IPS-15b (cell line): ENCODE results near the gene RASGRP2.

Experiments used
- H3K27me3 ChIP-seq: one replicate; pipeline ENCODE4 v1.6.1; 2013; ENCODE audit warnings: low read length; ENCODE audit not compliant: control insufficient read depth, insufficient read depth
- H3K36me3 ChIP-seq: one replicate; pipeline ENCODE4 v1.6.1; 2013; ENCODE audit warnings: low read length; ENCODE audit not compliant: control insufficient read depth, insufficient read depth
- H3K4me1 ChIP-seq: one replicate; pipeline ENCODE4 v1.6.1; 2013; ENCODE audit warnings: mild to moderate bottlenecking, low read length; ENCODE audit not compliant: control insufficient read depth, insufficient read depth
- H3K4me3 ChIP-seq: one replicate; pipeline ENCODE4 v1.5.1; 2013; ENCODE audit warnings: low read depth, low read length
- H3K9ac ChIP-seq: one replicate; pipeline ENCODE4 v1.6.1; 2013; ENCODE audit warnings: low read depth, mild to moderate bottlenecking, low read length
- H3K9me3 ChIP-seq: one replicate; pipeline ENCODE4 v1.6.1; 2013; ENCODE audit warnings: mild to moderate bottlenecking, low read length; ENCODE audit not compliant: control insufficient read depth, insufficient read depth

The RASGRP2 gene

DNA sequence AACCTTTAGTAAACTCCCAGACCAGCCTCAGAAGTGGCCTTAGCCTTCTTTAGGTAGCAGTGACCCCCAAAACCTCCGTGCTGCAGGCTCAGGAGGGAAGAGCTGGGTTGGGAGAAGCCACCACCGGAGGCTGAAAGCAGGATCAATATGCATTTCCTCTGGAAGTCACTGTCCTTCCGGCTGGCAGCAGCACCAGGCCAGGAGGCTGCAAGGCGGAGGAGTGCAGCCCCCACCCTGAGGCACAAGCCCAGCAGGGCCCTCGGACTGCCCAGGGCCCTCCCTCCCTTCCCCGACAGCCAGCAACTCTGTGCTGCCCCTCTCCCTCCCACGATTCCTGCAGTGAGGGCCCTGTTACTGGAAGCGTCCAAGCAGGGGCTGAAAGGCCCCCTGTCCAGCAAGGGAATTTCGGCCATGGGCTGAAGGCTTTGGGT is 17.7 kb downstream of the RASGRP2 start:
- Histone ChIP-seq H3K27me3 (peaks cover 17% of the 10 kb centered on the region), H3K36me3 (no peaks in the 10 kb centered on the region), H3K4me1 (peaks cover 17% of the 10 kb centered on the region), H3K4me3 (no peak overlapping the region), H3K9me3 (no peaks in the 10 kb centered on the region), H3K9ac (peak overlapping the region; percentile 32)

GRCh38 chr11:64724863-64725532 is 18.9 kb downstream of the RASGRP2 start:
- Histone ChIP-seq H3K9ac (peak overlapping the region; percentile 8), H3K36me3 (no peaks in the 10 kb centered on the region), H3K4me1 (peaks cover 14% of the 10 kb centered on the region), H3K4me3 (no peak overlapping the region), H3K27me3 (peaks cover 25% of the 10 kb centered on the region), H3K9me3 (no peaks in the 10 kb centered on the region)

DNA sequence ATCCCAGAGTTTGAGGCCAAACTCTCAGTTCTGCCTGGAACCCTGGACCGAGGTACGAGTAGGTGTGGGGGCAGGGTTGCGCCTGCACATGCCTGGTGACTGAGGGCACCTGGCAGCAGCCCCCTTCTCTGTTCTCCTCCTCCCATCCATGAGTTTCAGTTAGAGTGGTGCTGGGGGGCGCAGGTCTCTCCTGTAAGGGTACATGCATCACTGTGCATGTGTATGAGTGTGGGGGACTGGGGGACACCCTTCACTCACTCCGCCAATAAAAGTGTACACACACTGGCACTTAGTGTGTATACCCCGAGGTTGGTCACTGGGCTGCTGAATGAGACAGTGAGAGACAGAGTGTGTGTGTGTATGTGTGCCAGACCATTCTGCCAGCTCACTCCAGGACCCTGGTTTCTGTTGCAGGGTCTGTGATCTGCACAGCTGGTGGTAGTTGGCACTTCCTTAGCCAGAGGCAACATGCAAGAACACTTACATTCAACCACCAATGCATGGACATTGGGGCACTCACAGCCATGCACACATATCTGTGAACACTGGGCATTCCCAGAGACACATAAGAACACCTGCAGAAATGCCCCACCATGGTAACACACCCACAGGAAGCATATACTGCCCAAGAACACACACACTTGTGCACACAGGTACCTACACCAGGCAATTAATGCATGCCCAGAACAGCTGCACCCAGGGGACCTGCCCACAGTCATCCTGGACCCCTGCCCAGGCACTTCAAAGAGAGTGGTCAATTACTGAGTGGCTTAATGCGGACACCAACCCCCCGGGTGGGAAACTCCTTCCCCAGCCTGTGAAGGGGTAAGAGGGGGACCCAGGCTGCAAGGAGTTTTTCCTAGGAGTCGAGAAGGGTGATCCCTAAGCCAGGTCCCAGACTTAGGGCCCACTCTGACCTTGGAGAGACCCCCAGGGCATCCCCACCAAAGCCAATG is 19.8 kb downstream of the RASGRP2 start:
- Histone ChIP-seq H3K4me3 (peak overlapping the region; percentile 52), H3K9ac (peak overlapping the region; percentile 8), H3K4me1 (peaks cover 14% of the 10 kb centered on the region)

GRCh38 chr11:64723117-64723906 is 20.6 kb downstream of the RASGRP2 start, which contains the start of gene NRXN2:
TSS of gene NRXN2 (minus strand) at chr11:64723197. CDS start at chr11:64713699, 9,498 bp downstream.
- Histone ChIP-seq H3K27me3 (peaks cover 25% of the 10 kb centered on the region), H3K4me3 (peak within 1 kb of the TSS; percentile 52), H3K4me1 (peaks cover 14% of the 10 kb centered on the region), H3K9me3 (no peaks in the 10 kb centered on the region), H3K9ac (no peak within 1 kb of the TSS), H3K36me3 (no peaks in the 10 kb centered on the region)

More for the DNA sequence above, 19.8 kb downstream of the RASGRP2 start:
- Histone ChIP-seq H3K36me3 (no peaks in the 10 kb centered on the region), H3K27me3 (peaks cover 25% of the 10 kb centered on the region), H3K9me3 (no peaks in the 10 kb centered on the region)

DNA sequence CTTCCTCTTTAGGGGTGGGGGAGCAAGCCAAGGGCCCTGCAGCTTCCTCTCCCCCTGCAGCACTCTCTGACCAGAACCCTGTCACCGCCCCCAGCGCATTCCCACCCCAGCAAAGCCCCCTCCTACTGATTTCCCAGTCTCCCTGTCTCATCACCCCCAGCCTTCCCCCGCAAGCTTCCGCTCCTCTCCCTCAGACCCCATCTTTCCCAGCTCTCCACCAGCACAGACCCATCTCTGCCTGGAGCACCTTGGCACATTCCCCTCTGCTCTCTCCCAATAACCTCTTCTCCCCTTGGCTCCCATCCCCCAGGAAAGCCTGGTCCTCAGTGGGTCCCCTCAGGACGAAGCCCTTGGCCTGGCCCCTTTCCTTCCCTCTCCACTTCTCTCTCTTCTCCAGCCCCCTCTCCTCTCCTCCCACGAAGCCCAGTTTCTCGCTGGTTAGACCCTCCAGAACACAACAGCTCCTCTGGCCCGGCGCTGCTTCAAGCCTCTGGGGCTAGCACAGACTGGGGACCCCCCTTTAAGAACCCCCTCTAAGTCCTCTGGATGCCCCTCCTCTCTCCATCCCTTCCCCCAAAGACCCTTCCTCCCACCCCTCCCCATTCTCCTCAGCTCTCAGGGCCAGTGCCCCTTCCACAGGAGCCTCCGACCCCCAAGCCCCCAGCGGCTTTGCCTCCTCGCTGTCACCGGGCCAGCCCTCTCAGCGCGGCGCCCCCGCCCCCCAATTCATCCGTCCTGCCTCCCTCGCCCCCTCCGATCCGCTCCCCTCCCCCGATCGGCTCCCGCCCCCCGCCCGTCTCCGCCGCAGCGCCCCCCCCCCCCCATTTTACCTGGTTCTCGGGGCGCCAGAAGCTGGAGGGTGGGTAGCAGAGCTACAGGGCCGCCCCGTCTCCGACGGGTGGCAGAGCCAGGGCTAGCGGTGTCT is 21.5 kb downstream of the RASGRP2 start:
- Histone ChIP-seq H3K4me3 (peak overlapping the region; percentile 22), H3K27me3 (peaks cover 25% of the 10 kb centered on the region), H3K36me3 (no peaks in the 10 kb centered on the region), H3K4me1 (peaks cover 14% of the 10 kb centered on the region), H3K9ac (no peak overlapping the region), H3K9me3 (no peaks in the 10 kb centered on the region)

GRCh38 chr11:64721359-64721699 is 22.6 kb downstream of the RASGRP2 start:
- no peak overlapping the region for H3K9ac ChIP-seq
- no peaks in the 10 kb centered on the region for H3K36me3 ChIP-seq
- H3K4me3 ChIP-seq: no peak overlapping the region
- H3K4me1 ChIP-seq: peaks cover 12% of the 10 kb centered on the region
- peaks cover 25% of the 10 kb centered on the region for H3K27me3 ChIP-seq
- H3K9me3 ChIP-seq: no peaks in the 10 kb centered on the region

DNA sequence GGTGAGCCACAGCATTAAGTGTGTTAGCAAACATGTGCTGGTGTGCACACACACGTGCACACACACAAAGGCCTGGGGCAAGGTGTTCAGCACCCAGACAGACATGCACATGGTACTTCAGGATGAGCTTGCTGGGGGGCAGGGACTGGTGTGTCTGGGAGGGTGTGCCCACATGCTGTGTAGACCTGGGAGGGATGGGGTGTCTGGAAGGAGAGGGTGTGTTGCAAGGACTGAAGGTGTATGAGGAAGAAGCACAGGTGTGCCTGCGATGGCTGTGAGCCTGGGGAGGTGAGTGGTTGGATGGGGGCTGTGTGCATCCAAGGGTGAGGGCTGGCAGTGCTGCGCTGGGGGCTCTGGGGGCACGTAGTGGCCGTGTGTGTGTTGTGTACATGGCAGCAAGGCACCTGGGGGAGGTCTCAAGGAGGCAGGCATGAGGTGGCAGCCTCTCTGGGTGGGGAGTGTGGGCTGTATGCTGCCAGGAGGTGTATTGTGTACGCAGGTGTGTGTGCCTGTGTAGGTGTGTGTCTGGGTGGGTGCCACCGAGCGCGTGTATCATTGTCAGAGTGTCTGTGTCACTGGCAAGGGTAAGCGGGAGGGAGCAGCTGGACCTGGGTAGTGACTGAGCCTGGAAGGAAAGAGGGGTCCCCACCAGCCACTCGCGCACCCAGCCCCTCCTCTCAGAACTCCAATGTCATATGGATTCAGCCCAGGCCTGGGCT is 23.1 kb downstream of the RASGRP2 start:
- Histone ChIP-seq H3K27me3 (peaks cover 27% of the 10 kb centered on the region), H3K4me1 (peaks cover 12% of the 10 kb centered on the region), H3K4me3 (no peak overlapping the region), H3K9ac (no peak overlapping the region), H3K36me3 (no peaks in the 10 kb centered on the region), H3K9me3 (no peaks in the 10 kb centered on the region)

GRCh38 chr11:64720167-64720566 is 23.8 kb downstream of the RASGRP2 start:
- Histone ChIP-seq H3K36me3 (no peaks in the 10 kb centered on the region), H3K9ac (no peak overlapping the region), H3K4me3 (no peak overlapping the region), H3K27me3 (peaks cover 33% of the 10 kb centered on the region), H3K9me3 (no peaks in the 10 kb centered on the region), H3K4me1 (peaks cover 11% of the 10 kb centered on the region)

GRCh38 chr11:64719406-64719805 is 24.5 kb downstream of the RASGRP2 start:
- H3K36me3 ChIP-seq: no peaks in the 10 kb centered on the region
- H3K4me1 ChIP-seq: peaks cover 13% of the 10 kb centered on the region
- H3K9ac ChIP-seq: no peak overlapping the region
- peaks cover 41% of the 10 kb centered on the region for H3K27me3 ChIP-seq
- no peak overlapping the region for H3K4me3 ChIP-seq
- H3K9me3 ChIP-seq: no peaks in the 10 kb centered on the region

DNA sequence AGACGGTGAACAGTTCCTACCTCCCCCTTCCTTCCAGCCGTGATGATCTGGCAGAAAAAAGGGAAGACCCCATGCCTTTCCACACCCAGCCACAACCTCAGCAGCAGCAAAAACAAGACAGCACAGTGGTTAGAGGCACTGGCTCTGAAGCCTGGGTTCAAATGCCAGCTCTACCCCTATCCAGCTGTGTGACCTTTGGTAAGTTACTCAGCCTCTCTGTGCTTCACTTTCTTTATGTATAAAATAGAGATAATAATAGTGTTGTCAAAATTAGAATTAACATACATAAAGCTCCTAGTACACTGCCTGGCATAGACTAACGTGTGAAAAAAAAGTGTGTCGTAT is 25.2 kb downstream of the RASGRP2 start:
- H3K4me1 ChIP-seq: peaks cover 10% of the 10 kb centered on the region
- H3K27me3 ChIP-seq: peaks cover 41% of the 10 kb centered on the region

More for the DNA sequence above, 25.2 kb downstream of the RASGRP2 start:
- H3K4me3 ChIP-seq: no peak overlapping the region
- H3K36me3 ChIP-seq: no peaks in the 10 kb centered on the region
- H3K9ac ChIP-seq: no peak overlapping the region
- no peaks in the 10 kb centered on the region for H3K9me3 ChIP-seq
